DND-41 (cell line): Measurements from ENCODE around the gene GOLGA6C.
"Not testable (repeated sequence)": the region's sequence is repeated elsewhere in the genome, so short reads cannot be mapped to it uniquely, and the experiment has no call there.

ENCODE experiments used
- ATAC-seq: fragments of 200-7000 bp; cut with Tn5 transposase; 3 replicates; pipeline ENCODE4 v1.9.1; 2021; ENCODE audit warnings: low read depth; ENCODE audit not compliant: insufficient read depth
- DNase-seq: peaks from one replicate; pipeline ENCODE4 v3.0.0-alpha.2; 2020
- H2AFZ ChIP-seq: 2 replicates; pipeline ENCODE4 v1.6.0; 2012; ENCODE audit warnings: low read depth, low read length
- H3K27ac ChIP-seq: 2 replicates; pipeline ENCODE4 v1.5.1; 2012; ENCODE audit warnings: low read length, inconsistent platforms
- H3K27me3 ChIP-seq: fragments of 200-600 bp; sonication (generic); 2 replicates; pipeline ENCODE4 v1.6.0; 2012; ENCODE audit warnings: low read length, mild to moderate bottlenecking, inconsistent platforms; ENCODE audit not compliant: insufficient read depth, poor library complexity
- H3K36me3 ChIP-seq: 2 replicates; pipeline ENCODE4 v1.5.1; 2012; ENCODE audit warnings: low read length, inconsistent platforms; ENCODE audit not compliant: insufficient read depth
- H3K4me1 ChIP-seq: 2 replicates; pipeline ENCODE4 v1.5.1; 2012; ENCODE audit warnings: mild to moderate bottlenecking, low read length; ENCODE audit not compliant: insufficient read depth
- H3K4me2 ChIP-seq: 2 replicates; pipeline ENCODE4 v1.6.0; 2012; ENCODE audit warnings: mild to moderate bottlenecking, moderate library complexity, low read length, inconsistent platforms; ENCODE audit not compliant: insufficient read depth
- H3K4me3 ChIP-seq, 2 experiments: fragments of 200-600 bp in 1 of 2; shearing (Covaris generic) in 1 of 2; 2 replicates each; pipeline ENCODE4 v1.5.1; 2012 to 2016; ENCODE audit warnings: inconsistent platforms in 2 of 2, low read length in 2 of 2, mild to moderate bottlenecking in 2 of 2, low read depth in 1 of 2, moderate library complexity in 1 of 2
- H3K79me2 ChIP-seq: 2 replicates; pipeline ENCODE4 v1.6.0; 2012; ENCODE audit warnings: low read length, inconsistent platforms; ENCODE audit not compliant: insufficient read depth
- H3K9ac ChIP-seq: 2 replicates; pipeline ENCODE4 v1.6.0; 2012; ENCODE audit warnings: low read depth, mild to moderate bottlenecking, inconsistent platforms, low read length, moderate library complexity
- H3K9me3 ChIP-seq: 2 replicates; pipeline ENCODE4 v1.5.1; 2012; ENCODE audit warnings: low read length, moderate library complexity, mild to moderate bottlenecking, inconsistent platforms; ENCODE audit not compliant: insufficient read depth, severe bottlenecking
- H4K20me1 ChIP-seq: 2 replicates; pipeline ENCODE4 v1.6.0; 2012; ENCODE audit warnings: low read length; ENCODE audit not compliant: insufficient read depth
- CTCF ChIP-seq: IDR thresholded peaks from 2 replicates; pipeline ENCODE4 v1.5.1; 2012; ENCODE audit warnings: borderline replicate concordance, low read length, moderate library complexity, mild to moderate bottlenecking; ENCODE audit not compliant: poor library complexity, severe bottlenecking; ENCODE audit errors: extremely low read depth
- EZH2 ChIP-seq: IDR thresholded peaks from 3 replicates; pipeline ENCODE4 v1.6.1; 2012; ENCODE audit warnings: borderline replicate concordance, low read depth, mild to moderate bottlenecking, moderate library complexity, low read length, inconsistent platforms; ENCODE audit not compliant: severe bottlenecking

Gene GOLGA6C

GRCh38 chr15:75299311-75299688 is 41.2 kb downstream of the GOLGA6C start:
- not testable (repeated sequence) for H4K20me1 ChIP-seq, H3K36me3 ChIP-seq, H3K9me3 ChIP-seq, H2AFZ ChIP-seq, H3K79me2 ChIP-seq, H3K9ac ChIP-seq, H3K4me2 ChIP-seq, H3K4me3 ChIP-seq, H3K27me3 ChIP-seq, H3K4me1 ChIP-seq, H3K27ac ChIP-seq
- TF ChIP-seq CTCF, result peak; percentile 48
- peak; percentile 55 for DNase-seq
- peak; percentile 71 for ATAC-seq

GRCh38 chr15:75300026-75300425 is 41.9 kb downstream of the GOLGA6C start:
- not testable (repeated sequence) for DNase-seq, H3K36me3 ChIP-seq, H3K79me2 ChIP-seq, H3K4me1 ChIP-seq, ATAC-seq, H3K4me3 ChIP-seq, H3K27me3 ChIP-seq, H3K9me3 ChIP-seq, H3K9ac ChIP-seq, H3K4me2 ChIP-seq, H3K27ac ChIP-seq, H4K20me1 ChIP-seq, H2AFZ ChIP-seq

- H3K27me3 ChIP-seq, result no peaks in the 10 kb centered on the region
Observed at GRCh38 chr15:75302318-75302717, 44.2 kb downstream of the GOLGA6C start.

GRCh38 chr15:75302753-75303152 is 44.6 kb downstream of the GOLGA6C start:
- H3K27ac ChIP-seq, H3K36me3 ChIP-seq, DNase-seq, H4K20me1 ChIP-seq, ATAC-seq, H3K9ac ChIP-seq, H3K4me3 ChIP-seq, H3K4me2 ChIP-seq, H3K79me2 ChIP-seq, H2AFZ ChIP-seq, H3K4me1 ChIP-seq, H3K27me3 ChIP-seq, H3K9me3 ChIP-seq: not testable (repeated sequence)

More at GRCh38 chr15:75302318-75302717, 44.2 kb downstream of the GOLGA6C start:
- Histone ChIP-seq H3K79me2 (no peaks in the 10 kb centered on the region), H3K4me3 (no peak overlapping the region), H3K9me3 (no peaks in the 10 kb centered on the region), H4K20me1 (no peaks in the 10 kb centered on the region), H2AFZ (no peak overlapping the region), H3K27ac (no peak overlapping the region), H3K36me3 (no peaks in the 10 kb centered on the region), H3K9ac (no peak overlapping the region), H3K4me2 (no peak overlapping the region), H3K4me1 (no peaks in the 10 kb centered on the region)
- DNase-seq (no peak), ATAC-seq (no peak)
- TF ChIP-seq EZH2 (no peak), CTCF (no peak)

GRCh38 chr15:75306188-75306587 is 48.1 kb downstream of the GOLGA6C start:
- Histone ChIP-seq H3K4me1 (no peaks in the 10 kb centered on the region), H2AFZ (no peak overlapping the region), H3K27me3 (peaks cover 7% of the 10 kb centered on the region), H3K4me3 (no peak overlapping the region), H3K27ac (no peak overlapping the region), H3K4me2 (no peak overlapping the region), H3K36me3 (no peaks in the 10 kb centered on the region), H3K9ac (no peak overlapping the region), H3K9me3 (no peaks in the 10 kb centered on the region), H4K20me1 (no peaks in the 10 kb centered on the region), H3K79me2 (no peaks in the 10 kb centered on the region)
- DNase-seq, result no peak
- no peak for TF ChIP-seq CTCF
- TF ChIP-seq EZH2, result no peak
- no peak for ATAC-seq
